NK-92 (cell line): Measurements from ENCODE around the gene ACSS2.
A peak's percentile ranks its signal among the peaks of the same experiment; 100 is the strongest.

Experiments
- DNase-seq: peaks from one replicate; lab custom pipeline; 2025; ENCODE audit not compliant: unreplicated experiment; lab: John Stamatoyannopoulos, UW

ACSS2 gene

GRCh38 chr20:34947336-34947735 lies 70.9 kb downstream of the ACSS2 start:
- DNase-seq = no peak

- DNase-seq = no peak
These were observed 71.6 kb downstream of the ACSS2 start for GRCh38 chr20:34948030-34948429.

GRCh38 chr20:34949120-34949519 lies 72.7 kb downstream of the ACSS2 start:
- DNase-seq = no peak

GRCh38 chr20:34951252-34951651 lies 74.8 kb downstream of the ACSS2 start:
- no peak for DNase-seq

GRCh38 chr20:34951652-34952051 lies 75.2 kb downstream of the ACSS2 start:
- DNase-seq = no peak

- no peak for DNase-seq
These were observed 76.3 kb downstream of the ACSS2 start for GRCh38 chr20:34952671-34953070.

GRCh38 chr20:34953960-34954359 lies 77.5 kb downstream of the ACSS2 start:
- DNase-seq = no peak

GRCh38 chr20:34954904-34955230 lies 78.5 kb downstream of the ACSS2 start:
- DNase-seq = no peak

- DNase-seq = peak; percentile 58
These were observed 79.0 kb downstream of the ACSS2 start, which contains the start of the genes GSS and MYH7B for GRCh38 chr20:34955231-34956040. Gene GSS, minus strand, starts transcription at chr20:34955806. Its CDS starts 3,954 bp downstream, at chr20:34951852. Gene MYH7B, plus strand, starts transcription at chr20:34955868. Its CDS starts 22,138 bp downstream, at chr20:34978006.

GRCh38 chr20:34956041-34956458 lies 79.6 kb downstream of the ACSS2 start:
- no peak for DNase-seq

- DNase-seq = no peak
These were observed 80.5 kb downstream of the ACSS2 start for GRCh38 chr20:34956751-34957472.

- no peak for DNase-seq
These were observed 88.1 kb downstream of the ACSS2 start for GRCh38 chr20:34964486-34964885.

GRCh38 chr20:34965051-34965450 lies 88.6 kb downstream of the ACSS2 start:
- no peak for DNase-seq

- DNase-seq = no peak
These were observed 91.0 kb downstream of the ACSS2 start for GRCh38 chr20:34967421-34967820.

GRCh38 chr20:34968042-34968775 lies 91.8 kb downstream of the ACSS2 start:
- DNase-seq = no peak

- DNase-seq = no peak
These were observed 93.9 kb downstream of the ACSS2 start for GRCh38 chr20:34970193-34970840.

GRCh38 chr20:34970846-34971560 lies 94.6 kb downstream of the ACSS2 start:
- no peak for DNase-seq

- no peak for DNase-seq
These were observed 95.3 kb downstream of the ACSS2 start for GRCh38 chr20:34971561-34972235.

- no peak for DNase-seq
These were observed 97.8 kb downstream of the ACSS2 start for GRCh38 chr20:34974246-34974645.

- DNase-seq = no peak
These were observed 99.9 kb downstream of the ACSS2 start for GRCh38 chr20:34976286-34976685.
